HG03575 (cell line): ENCODE results near the gene ATRX.
"Not testable (repeated sequence)": the region's sequence is repeated elsewhere in the genome, so short reads cannot be mapped to it uniquely, and the experiment has no call there.

Experiments used
- ATAC-seq: cut with Tn5 transposase; IDR thresholded peaks from one replicate; pipeline ENCODE4 v1.9.1; 2021; ENCODE audit not compliant: unreplicated experiment, insufficient number of reproducible peaks, low FRiP score; ENCODE audit errors: extremely low read depth

ATRX gene

GRCh38 chrX:77740376-77740905 is 45.6 kb downstream of the ATRX start:
- ATAC-seq: no peak

DNA sequence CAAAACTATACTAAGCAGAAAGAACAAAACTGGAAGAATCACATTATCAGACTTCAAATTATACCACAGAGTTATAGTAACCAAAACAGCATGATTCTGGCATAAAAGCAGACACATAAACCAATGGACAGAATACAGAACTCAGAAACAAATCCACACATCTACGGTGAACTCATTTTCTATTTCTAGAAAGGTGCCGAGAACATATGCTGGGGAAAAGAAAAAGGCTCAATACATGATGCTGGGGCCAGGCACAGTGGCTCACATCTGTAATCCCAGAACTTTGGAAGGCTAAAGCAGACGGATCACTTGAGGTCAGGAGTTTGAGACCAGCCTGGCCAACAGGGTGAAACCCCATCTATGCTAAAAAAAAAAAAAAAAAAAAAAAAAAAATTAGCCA is 52.7 kb downstream of the ATRX start:
- no peak for ATAC-seq

DNA sequence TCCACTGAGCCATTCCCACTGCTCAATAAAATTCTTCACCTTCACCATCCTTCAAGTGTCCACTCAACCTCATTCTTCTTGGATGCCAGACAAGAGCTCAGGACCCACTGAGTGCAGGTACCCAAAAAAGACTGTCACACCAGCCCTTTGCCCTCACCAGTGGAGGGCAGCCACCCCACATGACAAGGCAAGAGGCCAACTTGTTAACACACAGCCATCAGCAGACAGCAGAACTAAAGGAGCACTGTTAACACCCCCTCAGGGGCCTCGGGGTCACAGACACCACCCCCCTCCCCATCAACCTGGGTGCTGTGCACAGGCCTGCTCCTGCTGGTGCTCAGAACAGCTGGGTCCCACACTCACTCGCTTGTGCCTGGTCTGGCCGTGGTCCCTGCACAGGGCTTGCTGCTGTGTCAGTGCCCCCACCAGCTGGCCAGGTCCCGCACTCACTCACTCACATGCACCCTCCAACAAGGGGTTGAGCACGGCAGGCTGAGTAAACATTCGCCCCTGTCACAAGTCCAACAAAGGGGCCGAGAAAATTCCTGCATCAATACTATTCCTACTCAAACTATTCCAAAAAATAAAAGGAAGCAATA is 54.1 kb downstream of the ATRX start:
- no peak for ATAC-seq

DNA sequence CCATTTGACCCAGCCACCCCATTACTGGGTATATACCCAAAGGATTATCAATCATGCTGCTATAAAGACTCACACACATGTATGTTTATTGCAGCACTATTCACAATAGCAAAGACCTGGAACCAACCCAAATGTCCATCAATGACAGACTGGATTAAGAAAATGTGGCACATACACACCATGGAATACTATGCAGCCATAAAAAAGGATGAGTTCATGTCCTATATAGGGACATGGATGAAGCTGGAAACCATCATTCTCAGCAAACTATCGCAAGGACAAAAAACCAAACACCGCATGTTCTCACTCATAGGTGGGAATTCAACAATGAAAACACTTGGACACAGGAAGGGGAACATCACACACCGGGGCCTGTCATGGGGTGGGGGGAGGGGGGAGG is 59.9 kb downstream of the ATRX start:
- not testable (repeated sequence) for ATAC-seq

DNA sequence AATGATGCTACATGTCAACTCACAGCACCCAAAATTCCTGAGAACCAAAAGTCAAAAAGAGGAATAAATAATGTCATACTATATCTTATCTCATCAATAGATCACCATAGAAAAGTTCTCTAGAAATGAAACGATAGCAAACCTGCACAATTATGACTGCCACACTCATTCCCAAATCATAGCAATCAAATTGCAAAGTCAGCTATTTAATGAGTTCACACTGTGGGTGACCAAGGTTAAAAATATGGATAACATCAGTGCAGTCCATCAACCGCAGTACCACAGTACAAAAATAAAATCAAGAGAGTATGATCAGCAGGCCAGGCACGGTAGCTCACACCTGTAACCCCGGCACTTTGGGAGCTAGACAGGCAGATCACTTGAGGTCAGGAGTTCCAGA is 62.3 kb downstream of the ATRX start:
- no peak for ATAC-seq

DNA sequence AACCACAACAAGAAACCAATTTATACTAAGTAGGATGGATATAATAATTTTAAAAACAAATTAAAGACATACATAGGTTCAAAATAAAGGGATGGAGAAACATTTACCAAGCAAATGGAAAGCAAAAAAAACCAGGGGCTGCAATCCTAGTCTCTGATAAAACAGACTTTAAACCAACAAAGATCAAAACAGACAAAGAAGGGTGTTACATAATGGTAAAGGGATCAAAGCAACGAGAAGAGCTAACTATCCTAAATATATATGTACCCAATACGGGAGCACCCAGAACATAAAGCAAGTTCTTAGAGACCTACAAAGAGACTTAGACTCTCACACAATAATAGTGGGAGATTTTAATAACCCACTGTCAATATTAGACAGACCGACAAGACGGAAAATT is 66.6 kb downstream of the ATRX start:
- ATAC-seq: no peak

DNA sequence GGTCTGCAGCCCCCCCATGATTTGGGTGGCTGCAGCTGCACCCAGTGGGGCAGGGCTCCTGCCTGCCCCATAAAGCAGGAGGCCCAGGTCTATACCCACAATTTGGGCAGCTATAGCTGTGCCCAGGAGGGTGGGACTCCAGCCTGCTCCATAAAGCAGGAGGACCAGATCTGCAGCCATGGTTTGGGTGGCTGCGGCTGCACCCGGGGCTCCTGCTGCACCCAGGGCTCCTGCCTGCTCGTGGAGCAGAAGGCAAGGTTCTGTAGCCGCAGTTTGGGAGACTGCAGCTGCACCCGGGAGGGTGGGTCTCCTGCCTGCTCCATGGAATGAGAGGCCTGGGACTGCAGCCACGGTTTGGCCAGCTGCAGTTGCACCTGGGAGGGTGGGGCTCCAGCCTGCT is 81.1 kb downstream of the ATRX start:
- no peak for ATAC-seq

DNA sequence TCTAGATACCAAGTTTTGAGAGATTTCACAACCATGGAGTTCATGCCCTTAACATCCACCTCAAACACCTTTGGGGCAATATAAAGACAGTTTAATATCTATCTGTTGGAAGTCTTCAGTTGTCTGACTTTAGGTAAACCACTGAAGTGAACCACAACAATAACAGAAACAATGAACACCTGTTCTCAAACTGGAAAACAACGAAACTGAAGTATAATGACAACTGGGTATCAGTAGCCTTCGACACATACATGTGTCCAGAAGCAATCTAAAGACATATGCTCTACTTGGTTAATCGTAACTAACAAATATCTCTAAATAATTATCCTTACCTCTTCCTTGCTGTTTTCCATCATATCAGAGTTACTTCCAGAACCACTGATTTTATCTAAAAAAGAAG is 87.8 kb downstream of the ATRX start:
- ATAC-seq: no peak

- ATAC-seq: no peak
These were observed 91.5 kb downstream of the ATRX start for GRCh38 chrX:77694491-77694890.

DNA sequence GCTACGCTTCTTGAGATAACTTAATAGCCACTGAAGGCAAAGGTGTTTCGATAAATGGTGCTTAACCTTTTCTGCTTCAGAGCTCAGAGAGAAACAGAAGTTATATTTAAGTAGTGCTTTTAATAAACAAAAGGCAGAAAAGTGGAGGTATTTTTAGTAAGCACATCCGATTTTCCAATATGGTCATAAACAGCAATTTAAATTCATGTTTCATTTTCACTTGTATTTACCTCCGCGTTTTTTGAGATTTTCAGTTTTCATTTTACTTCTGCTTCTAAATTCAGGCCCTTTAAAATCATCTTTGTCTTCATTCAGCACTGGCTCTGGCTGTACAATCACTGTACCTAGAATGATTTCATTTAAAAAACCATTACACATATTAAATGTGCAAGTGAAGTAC is 92.4 kb downstream of the ATRX start:
- ATAC-seq: no peak

- ATAC-seq: no peak
These were observed 94.1 kb downstream of the ATRX start for GRCh38 chrX:77691916-77692315.

DNA sequence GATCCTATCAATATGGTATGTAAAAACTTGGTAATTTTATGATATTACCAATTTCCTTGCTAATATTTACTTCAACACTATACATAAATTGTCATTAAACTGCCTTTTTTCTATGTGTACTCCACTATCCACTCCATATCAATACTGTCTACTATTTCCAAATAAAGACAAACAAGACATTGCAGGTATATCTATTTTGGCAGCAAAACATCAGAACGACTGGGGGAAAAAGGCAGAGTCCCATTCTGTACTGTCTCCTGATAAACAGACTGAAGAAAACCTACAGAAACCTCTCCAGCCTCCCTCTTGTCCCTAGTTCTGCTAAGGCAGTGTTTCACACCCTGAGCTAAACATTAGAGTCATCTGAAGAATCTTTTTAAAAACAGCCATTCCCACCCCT is 96.6 kb downstream of the ATRX start:
- no peak for ATAC-seq

GRCh38 chrX:77685683-77686082 is 100.3 kb downstream of the ATRX start:
- not testable (repeated sequence) for ATAC-seq

- ATAC-seq: no peak
These were observed 106.9 kb downstream of the ATRX start for GRCh38 chrX:77679144-77679543.

- ATAC-seq: no peak
These were observed 110.0 kb downstream of the ATRX start for GRCh38 chrX:77675986-77676385.

GRCh38 chrX:77668391-77669237 is 117.4 kb downstream of the ATRX start:
- ATAC-seq: no peak

DNA sequence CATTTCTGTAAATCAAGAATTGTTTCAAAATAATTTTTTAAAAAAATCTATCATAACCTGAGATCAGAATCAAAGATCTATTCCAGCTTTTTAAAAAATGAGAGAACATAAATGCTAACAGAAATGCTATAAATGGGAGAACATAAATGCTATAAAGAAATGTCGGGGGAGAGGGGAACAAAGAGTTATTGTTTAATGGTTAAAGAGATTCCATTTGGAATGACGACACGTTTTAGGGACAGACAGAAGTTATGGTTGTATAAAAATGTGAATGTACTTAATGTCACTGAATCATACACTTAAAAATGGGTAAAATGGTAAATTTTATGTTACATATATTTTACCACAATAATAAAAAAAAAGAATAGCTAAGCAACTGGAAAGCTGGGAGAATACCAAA is 127.1 kb downstream of the ATRX start:
- ATAC-seq: no peak

DNA sequence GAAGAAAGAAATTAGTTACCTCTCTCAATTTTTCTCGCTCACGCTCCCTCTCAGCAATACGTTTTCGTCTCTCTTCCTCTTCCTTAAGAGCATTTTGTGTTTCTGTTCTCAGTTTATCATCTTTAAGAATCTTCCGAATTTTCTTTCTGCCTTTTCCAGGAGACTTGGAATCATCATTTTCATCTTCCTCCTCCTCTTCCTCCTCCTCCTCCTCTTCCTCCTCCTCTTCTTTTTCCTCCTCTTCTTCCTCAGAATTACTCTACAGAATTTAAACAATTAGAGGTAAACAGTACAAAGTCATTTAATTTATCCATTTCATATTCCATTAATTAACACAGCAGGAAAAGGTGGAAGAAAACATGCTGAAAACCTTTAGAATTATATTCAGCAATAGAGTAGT is 133.9 kb downstream of the ATRX start:
- ATAC-seq: no peak

GRCh38 chrX:77640702-77641101 is 145.3 kb downstream of the ATRX start:
- no peak for ATAC-seq

GRCh38 chrX:77639820-77640219 is 146.2 kb downstream of the ATRX start:
- no peak for ATAC-seq
